Left colon (tissue), 2 donors: ENCODE results near the gene AP2S1. TPM values are rescaled to one million over a fixed set of nuclear protein-coding genes. Genes with fewer than 3 reads are reported as not detected.
A peak's percentile ranks its signal among the peaks of the same experiment; 100 is the strongest.
"Not testable (repeated sequence)": the region's sequence is repeated elsewhere in the genome, so short reads cannot be mapped to it uniquely, and the experiment has no call there.

ENCODE experiments used
- ATAC-seq: fragments of 200-7000 bp; cut with Tn5 transposase; one replicate; pipeline ENCODE4 v1.9.1; 2020; ENCODE audit warnings: mild to moderate bottlenecking, moderate library complexity
- DNase-seq, 2 donors: peaks; one replicate each; pipeline ENCODE4 v3.0.0-alpha.2; 2020
- intact Hi-C, 2 donors: fragments of 100-400 bp; cut with DNase I in 1 of 2; cut with micrococcal nuclease in 1 of 2; formaldehyde crosslinking; loops; one replicate each; pipeline versions ENCODE4 v1.11.2 to v1.14.0; 2022; cut with DNase I, micrococcal nuclease
- total RNA-seq, 2 donors: library from RNA; stranded (reverse); fragmentation: NEBNext Ultra II Directional; extraction: Animal tissue kit (Norgen Biotek cat#: 25700); gene quantifications; one replicate each; pipeline ENCODE4 v1.2.1, GENCODE V29; 2021
- donor health status: DM: no; HTN: no; CAD: no.
- donor health status: DM: yes; HTN: yes; CAD: no.

The AP2S1 gene
- total RNA-seq, 2 donors from 2014 or later = 123 to 138 TPM

DNA sequence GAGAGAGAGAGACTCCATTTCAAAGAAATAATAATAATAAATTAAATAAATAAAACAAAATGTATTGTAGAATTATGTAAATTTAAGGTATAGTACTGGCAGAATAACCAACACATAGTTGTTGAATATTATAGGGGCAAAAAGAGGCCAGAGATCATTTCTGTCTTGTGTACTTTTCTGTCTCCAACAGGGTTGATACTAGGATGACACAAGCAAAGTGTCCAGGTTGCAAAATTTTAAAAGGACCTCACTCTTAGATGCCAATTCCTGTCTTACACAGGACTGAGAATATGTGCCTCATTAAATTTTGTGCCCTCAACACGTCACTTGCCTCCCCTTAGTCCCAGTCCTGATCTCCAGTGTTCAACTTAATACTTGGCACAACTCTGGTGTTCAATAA, 2.2 kb upstream of the AP2S1 start:
- DNase-seq = no peak
- intact Hi-C loops = no loop called here
- no peak for ATAC-seq

DNA sequence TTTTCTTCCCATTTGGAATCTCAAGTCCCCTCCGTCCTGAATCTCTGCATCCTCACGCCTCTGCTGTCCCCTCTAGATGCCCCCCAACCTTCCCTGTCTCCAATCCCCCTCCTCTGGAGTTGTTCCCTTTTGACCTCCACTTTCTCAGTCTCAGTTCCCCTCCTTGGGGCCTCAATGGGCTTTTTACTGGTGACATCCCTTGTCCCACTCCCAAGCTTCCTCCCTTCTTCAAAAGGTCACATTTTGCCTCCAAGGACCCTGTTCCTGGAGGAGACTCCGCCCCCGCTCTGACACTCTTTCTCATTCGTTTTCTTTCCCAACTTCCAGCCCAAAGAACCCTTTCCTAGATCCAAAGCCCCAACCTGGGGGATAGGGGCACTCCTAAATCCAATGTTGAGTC, 1.0 kb downstream of the AP2S1 start:
- ATAC-seq (no peak), DNase-seq (peak in 1 of 2 donors; percentile 17)
- intact Hi-C loops = no loop called here

DNA sequence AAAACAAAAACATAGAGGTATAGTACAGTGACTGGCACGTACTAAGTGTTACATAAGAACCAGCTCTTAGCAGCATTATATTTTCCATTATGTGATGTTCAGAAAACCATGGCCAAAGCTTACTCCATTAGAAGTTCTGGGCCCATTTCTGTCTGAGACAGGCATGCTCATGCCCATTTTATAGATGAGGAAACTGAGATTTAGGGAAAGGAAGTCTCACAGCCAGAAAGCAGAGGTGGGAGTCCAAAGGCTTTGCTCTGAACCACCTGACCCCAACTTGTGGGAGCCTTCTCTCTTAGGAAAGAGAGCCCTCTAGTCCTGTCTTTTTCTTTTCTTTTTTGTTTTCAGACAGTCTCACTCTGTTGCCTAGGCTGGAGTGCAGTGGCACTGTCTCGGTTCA, 2.3 kb downstream of the AP2S1 start:
- intact Hi-C loops = no loop called here
- ATAC-seq = no peak
- DNase-seq = no peak

DNA sequence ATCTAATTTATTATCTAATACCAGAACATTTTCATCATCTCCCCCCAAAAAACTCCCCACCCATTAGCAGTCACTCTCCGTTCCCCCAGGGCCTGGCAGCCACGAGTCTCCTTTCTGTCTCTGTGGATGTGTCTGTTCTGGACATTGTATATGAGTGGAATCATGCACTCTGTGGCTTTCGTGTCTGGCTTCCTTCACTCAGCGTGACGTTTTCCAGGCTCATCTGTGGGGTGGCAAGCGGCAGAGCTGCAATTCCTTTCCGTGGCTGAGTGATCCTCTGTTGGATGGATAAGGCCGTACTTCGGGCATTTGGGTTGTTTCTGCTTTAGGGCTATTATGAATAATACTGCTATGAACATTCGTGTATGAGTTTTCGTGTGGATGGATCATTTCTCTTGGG, 3.1 kb downstream of the AP2S1 start:
- ATAC-seq (no peak), DNase-seq (no peak)
- intact Hi-C loops = no loop called here

DNA sequence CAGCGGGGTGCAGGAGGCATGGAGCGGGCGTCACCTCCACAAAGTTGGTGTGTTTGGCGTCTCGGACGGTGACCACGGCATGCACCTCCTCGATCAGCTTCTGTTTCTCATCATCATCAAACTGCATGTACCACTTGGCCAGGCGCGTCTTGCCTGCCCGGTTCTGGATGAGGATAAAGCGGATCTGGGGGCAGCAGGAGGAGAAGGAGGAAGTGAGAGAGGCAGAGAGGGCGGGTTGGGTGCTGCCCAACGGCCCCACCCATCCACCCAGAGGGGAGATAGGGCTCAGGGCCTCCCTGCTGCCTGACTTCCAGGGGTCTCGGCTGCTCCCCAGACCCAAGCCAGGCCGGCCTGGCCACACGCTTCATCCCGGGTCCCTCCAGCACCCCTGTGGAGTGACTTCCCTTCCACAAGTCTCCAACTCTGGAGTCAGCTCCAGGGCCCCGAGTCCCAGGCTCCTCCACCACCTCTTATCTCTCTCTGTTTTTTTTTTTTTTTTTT, 4.6 kb downstream of the AP2S1 start:
- no peak for ATAC-seq
- intact Hi-C loops = no loop called here
- no peak for DNase-seq

DNA sequence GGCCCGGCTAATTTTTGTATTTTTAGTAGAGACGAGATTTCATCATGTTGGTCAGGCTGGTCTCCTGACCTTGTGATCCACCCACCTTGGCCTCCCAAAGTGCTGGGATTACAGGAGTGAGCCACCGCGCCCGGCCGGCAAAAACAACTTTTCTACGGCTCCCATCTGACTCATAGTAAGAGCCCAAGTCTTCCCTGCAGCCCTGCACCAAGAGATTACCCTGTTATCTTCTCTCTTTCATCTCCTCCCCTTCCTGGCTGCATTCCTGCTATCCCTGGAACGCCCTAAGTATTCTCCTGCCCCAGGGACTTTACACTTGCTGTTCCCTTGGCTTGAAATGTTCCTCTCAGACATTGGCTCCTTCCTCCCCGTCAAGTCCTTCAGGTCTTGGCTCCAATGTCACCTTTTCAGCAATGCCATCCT, 6.6 kb downstream of the AP2S1 start:
- ATAC-seq (peak; percentile 10), DNase-seq (no peak)
- intact Hi-C loops = loop anchor here in 1 of 2 donors (5.0 kb wide), 1 partner anchor 87 kb away; no protein-coding TSS in a partner anchor

DNA sequence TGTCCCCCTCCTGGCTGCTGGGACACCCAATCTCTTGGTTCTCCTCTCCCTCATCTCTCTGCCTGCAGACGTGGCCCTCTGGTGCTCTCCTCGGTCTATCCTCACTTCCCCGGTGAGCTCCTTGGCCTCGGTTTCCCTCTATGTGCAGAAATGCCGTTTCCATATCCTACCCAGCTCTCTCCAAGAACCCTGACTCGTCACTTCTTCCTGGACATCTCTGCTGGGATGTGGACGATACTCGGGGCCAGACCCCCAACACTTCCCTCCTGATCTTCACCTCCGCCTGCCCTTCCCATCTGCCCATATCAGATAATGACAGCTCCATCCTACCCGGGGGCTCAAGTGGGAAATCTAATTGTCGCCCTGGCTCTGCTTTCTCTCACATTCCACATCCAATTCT, 7.9 kb downstream of the AP2S1 start:
- intact Hi-C loops = loop anchor here in 1 of 2 donors (5.0 kb wide), 1 partner anchor 85 kb away; no protein-coding TSS in a partner anchor
- no peak for ATAC-seq

DNA sequence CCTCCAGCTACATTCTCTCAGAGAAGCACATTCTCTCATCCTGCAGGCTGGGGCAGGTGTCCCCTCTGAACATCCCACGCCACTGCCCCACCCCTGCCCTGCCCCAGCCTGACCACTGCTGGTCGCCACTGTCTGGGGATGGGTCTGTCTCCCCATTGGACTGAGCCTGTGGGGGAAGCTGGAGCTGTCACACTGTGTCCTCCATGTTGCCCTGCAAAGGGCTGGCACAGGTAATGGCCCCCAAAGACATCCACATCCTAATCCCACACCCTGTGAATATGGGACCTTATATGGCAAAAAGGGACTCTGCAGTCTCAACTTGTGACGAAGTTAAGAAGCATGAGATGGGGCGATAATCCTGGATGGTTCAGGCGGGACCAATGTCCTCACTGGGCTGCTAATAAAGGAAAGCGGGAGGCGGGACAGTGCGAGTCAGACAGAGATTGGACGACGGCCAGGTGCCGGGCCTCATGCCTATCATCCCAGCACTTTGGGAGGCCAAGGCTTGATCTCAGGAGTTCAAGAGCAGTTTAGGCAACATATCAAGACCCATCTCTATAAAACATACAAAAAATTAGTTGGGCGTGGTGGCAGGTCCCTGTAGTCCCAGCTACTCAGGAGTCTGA, 9.1 kb downstream of the AP2S1 start:
- intact Hi-C loops = loop anchor here (2.0 to 5.0 kb wide), 2 partner anchors 84 to 85 kb away; no protein-coding TSS in a partner anchor
- DNase-seq (no peak), ATAC-seq (no peak)

More for the DNA sequence above, 7.9 kb downstream of the AP2S1 start:
- no peak for DNase-seq

DNA sequence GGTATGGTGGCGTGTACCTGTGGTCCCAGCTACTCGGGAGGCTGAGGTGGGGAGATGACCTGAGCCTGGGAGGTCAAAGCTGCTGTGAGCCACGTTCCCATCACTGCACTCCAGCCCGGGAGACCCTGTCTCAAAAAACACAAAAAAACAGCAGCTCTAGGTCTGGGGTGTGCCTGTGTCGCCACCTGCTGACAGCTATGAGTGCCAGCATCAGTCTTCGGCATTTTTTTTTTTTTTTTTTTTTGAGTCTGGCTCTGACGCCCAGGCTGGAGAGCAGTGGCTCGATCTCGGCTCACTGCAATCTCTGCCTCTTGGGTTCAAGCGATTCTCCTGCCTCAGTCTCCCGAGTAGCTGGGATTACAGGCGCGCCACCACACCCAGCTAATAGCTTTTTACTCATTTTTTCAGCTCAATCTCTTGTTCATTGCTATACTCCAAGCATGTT, 10.1 kb downstream of the AP2S1 start:
- intact Hi-C loops = loop anchor here (2.0 to 5.0 kb wide), 2 partner anchors 83 to 84 kb away; no protein-coding TSS in a partner anchor
- DNase-seq (peak in 1 of 2 donors; percentile 70), ATAC-seq (peak; percentile 63)

DNA sequence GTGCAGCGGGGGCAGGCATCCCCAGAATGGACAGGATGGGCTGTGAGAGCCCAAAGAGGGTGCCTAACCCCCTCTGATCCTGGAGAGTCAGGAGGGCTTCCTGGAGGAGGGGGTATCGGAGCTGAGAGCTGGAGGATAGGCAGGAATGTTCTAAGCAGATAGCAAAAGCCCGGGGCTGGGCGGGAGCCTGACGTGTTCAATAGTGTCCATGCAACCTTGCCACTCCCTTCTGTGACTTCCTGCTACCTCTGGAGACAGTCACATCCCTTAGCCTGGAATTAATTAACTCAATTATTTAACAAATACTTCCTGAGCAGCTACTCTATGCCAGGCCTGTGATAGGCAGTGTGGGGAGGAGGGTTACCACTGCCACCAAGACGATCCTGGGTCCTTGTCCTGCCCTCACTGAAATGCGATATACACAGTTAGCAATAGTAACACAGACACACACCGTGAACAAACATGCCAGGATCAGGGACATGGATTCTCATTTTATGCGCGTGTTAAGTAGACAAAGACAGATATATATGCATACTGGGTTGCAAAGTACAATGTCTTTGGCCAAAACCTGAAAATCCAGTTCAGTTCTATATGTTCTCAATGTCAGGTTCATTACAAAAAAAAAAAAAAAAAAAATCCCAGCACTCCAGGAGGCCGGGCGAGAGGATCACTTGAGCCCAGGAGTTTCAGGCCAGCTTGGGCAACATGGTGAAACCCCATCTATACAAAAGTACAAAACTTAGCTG, 10.7 kb downstream of the AP2S1 start:
- peak; percentile 85 for ATAC-seq
- DNase-seq = peak; percentile 74 to 76

DNA sequence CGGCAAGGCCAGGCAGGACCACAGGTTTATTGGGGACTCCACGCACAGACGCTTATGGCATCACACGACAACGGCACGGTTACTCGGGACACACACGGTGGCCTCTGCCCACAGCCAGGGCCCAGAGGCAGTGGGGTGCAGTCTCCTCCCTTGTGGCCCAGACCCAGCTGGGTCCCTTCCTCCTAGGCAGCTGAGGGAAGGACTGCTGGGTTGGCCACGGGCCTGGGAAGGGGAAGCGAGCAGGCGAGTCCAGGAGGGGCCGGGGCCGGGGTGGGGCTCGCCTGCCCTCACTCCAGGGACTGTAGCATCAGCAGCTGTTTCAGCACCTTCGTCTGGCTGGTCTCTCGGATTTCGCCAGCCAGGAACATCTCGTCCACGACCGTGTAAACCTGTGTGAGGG, 12.5 kb downstream of the AP2S1 start:
- intact Hi-C loops = no loop called here
- DNase-seq = no peak
- ATAC-seq = no peak

More for the DNA sequence above, 10.7 kb downstream of the AP2S1 start:
- intact Hi-C loops = loop anchor here (2.0 to 5.0 kb wide), 2 partner anchors 83 kb away; no protein-coding TSS in a partner anchor

DNA sequence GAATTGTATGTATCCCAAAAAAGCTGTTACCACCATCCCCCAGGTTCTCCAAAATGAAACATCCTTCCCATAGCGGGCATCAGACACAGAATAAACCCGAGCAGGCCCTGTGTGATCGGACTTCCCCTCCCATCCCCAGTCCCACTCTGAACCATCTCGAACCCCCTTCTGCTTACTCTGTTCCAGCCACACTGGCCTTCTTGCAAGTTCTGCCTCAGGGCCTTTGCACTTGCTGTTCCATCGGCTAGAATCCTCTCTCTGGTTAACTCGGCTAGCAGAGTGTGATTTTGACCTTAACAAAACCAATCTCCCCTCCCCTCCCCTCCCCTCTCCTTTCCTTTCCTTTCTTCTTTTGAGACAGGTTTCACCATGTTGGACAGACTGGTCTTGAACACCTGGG, 15.7 kb downstream of the AP2S1 start:
- intact Hi-C loops = no loop called here
- DNase-seq = no peak
- ATAC-seq = no peak

DNA sequence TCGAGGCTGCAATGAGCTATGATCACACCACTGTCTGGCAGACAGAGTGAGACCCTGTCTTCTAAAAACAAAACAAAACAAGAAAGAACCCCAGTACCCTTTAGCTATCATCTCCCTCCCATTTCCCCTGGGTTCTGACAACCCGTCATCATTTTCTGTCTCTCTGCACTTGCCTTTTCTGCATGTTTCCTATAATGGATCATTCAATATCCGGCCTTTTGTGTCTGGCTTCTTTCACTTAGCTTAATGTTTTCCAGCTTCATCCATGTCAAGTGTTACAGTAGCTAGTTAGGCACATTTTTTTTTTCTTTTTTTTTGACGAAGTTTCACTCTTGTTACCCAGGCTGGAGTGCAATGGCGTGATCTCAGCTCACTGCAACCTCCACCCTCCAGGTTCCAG, 16.5 kb downstream of the AP2S1 start:
- no peak for DNase-seq
- ATAC-seq = no peak
- intact Hi-C loops = no loop called here

DNA sequence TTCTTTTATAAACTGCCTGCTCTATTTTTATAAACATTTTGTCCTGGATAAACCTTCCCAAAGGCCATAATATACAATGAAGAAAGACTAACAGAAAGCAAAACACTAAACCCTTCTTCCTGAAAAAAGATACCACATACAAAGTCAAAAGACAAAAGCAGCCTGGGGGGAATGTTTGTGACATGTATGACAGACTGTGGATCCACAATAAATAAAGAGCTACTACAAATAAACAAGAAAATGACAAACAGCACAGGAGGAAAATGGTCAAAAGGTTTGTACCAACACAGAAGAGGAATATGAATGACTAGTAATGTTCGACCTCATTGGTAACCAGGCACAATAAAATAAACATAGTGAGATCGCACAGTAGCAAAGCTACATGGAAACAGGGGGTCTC, 19.8 kb downstream of the AP2S1 start:
- DNase-seq = no peak
- ATAC-seq = no peak
- intact Hi-C loops = no loop called here

DNA sequence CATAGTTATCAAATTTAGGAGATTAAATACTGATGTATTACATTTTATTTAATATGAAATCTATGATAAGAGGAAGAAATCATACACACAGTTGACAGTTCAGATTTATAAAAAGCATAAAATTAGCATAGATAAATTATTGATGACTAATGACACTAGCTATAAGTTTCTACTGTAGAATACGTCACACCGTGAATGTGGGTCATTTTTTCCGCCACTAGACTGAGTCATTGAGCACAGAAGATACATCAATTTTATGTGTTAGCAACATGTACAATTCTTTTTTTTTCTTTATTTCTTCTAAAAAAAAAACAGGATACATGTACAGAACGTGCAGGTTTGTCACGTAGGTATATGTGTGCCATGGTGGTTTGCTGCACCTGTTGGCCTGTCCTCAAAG, 22.2 kb downstream of the AP2S1 start:
- intact Hi-C loops = no loop called here
- no peak for ATAC-seq
- no peak for DNase-seq

DNA sequence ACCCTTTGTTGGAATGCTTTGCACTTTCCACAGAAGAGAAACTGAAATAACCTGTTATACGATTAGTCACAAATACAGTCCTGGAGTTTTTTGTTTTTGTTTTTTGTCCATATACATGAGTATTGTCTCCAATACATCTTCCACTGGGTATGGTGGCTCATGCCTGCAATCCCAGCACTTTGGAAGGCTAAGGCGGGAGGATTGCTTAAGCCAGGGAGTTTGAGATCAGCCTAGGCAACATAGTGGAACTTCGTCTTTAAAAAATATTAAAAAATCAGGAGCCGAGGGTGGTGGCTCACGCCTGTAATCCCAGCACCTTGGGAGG, 25.0 kb downstream of the AP2S1 start:
- intact Hi-C loops = no loop called here
- no peak for DNase-seq
- no peak for ATAC-seq

DNA sequence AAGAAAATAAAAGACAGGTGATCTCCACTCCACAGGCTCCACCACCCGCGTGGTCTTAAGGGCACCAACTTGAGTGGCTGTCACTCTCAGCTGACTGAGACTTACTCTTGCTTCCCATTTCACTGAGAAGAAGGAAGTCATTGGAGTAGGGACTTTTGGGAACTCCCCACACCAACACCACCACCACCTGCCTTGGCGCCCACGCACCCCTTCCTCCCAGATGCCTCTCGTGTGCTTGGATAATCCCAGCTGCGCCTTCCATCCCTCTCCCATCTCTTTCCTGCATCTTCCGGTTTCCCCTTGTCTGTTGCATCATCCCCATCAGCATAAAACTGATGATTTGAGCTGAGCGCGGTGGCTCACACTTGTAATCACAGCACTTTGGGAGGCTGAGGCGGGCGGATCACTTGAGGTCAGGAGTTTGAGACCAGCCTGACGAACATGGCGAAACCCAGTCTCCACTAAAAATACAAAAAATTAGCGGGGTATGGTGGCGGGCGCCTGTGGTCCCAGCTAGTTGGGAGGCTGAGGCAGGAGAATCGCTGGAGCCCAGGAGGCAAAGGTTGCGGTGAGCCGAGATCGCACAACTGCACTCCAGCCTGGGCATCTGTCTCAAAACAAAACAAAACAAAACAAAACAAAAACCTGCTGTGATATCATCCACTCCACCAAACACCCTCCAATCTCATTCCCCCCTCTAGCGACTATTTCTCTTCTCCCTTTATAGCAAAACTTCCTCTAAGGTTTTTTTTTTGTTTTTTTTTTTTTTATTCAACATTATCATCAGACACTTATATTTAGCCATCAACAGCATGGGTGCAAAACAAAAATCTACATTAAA, 25.5 kb downstream of the AP2S1 start:
- intact Hi-C loops = no loop called here
- DNase-seq (peak; percentile 26 to 37), ATAC-seq (no peak)

DNA sequence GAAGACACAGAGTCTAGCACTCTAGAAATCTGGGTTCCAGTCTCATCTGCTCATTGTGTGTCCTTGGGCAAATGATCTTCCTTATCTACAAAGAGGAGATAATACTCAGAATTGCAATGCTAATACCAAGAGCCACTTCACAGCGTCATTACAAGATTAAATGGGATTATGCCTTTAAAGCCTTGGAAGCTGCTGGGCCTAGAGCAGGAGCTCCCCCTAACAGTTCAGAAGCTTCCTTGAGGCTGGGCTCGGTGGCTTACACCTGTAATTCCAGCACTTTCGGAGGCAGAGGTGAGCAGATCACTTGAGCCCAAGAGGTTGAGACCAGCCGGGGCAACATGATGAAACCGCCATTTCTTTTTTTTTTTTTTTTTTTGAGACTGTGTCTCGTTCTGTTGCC, 27.6 kb downstream of the AP2S1 start:
- intact Hi-C loops = no loop called here
- ATAC-seq (no peak), DNase-seq (no peak)

DNA sequence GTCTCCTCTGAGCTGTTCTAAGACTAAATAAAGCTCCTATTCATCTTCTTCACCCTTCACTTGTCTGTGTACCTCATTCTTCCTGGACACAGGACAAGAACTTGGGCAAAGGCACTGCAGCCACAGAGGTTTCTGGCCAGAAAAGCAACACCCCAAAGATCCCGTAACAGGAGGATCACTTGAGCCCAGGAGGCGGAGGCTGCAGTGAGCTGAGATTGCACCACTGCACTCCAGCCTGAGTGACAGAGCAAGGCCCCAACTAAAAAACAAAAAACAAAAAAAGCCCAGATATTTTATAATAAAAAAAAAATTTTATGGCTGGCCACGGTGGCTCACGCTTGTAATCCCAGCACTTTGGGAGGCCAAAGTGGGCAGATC, 28.2 kb downstream of the AP2S1 start:
- DNase-seq, intact Hi-C loops, ATAC-seq: not testable (repeated sequence)
